ENCODE data around the gene PDIA3. TPM values are rescaled to one million over a fixed set of nuclear protein-coding genes. Genes with fewer than 3 reads are reported as not detected.

Gene PDIA3
- total RNA-seq, 4 donors from 2014 or later: 70.6 to 256 (median 101) TPM

DNA sequence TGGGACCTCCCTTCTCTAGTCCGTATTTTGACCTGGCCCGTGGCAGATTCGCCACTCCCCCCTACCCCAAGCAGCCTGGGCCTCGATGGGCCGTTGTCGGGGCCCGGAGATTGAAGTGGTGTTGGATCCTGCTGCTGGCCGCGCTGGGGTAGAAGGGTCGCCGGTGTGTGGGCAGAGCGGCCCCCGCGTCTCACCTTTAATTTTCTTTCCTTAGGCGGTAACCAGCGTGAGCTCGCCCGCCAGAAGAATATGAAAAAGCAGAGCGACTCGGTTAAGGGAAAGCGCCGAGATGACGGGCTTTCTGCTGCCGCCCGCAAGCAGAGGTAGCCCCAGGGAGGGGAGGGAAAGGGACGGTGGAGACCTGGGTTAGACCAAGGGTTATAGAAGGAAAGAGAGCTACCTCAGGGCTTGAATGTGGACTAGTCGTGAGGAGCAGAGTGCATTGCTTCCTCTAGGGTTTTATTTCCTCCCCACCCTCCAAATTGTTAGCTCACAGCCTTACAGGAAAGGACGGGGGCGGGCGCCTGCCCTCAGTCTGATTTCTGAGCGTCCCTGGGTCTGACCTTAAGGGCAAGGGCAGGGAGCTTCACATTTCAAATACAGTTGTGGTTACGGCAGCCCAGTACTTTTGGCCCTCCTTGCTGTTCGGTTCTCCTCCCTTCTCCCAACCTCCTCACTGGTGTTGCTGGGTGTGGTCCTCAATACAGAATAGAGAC, 46.7 kb downstream of the PDIA3 start:
- Histone ChIP-seq H3K9me3 (no peaks in the 10 kb centered on the region), H3K4me1 (peaks cover 36 to 55% (median 52%) of the 10 kb centered on the region in 4 donors), H3K27ac (replicated peaks in 1 of 4) (peak overlapping the region; percentile 98 to 99 (median 98)), H3K4me3 (peak overlapping the region; percentile 92 to 98 (median 96)), H3K36me3 (peaks cover 10 to 45% (median 45%) of the 10 kb centered on the region in 4 donors), H3K27me3 (no peaks in the 10 kb centered on the region)
- TF ChIP-seq, protein P1, sequence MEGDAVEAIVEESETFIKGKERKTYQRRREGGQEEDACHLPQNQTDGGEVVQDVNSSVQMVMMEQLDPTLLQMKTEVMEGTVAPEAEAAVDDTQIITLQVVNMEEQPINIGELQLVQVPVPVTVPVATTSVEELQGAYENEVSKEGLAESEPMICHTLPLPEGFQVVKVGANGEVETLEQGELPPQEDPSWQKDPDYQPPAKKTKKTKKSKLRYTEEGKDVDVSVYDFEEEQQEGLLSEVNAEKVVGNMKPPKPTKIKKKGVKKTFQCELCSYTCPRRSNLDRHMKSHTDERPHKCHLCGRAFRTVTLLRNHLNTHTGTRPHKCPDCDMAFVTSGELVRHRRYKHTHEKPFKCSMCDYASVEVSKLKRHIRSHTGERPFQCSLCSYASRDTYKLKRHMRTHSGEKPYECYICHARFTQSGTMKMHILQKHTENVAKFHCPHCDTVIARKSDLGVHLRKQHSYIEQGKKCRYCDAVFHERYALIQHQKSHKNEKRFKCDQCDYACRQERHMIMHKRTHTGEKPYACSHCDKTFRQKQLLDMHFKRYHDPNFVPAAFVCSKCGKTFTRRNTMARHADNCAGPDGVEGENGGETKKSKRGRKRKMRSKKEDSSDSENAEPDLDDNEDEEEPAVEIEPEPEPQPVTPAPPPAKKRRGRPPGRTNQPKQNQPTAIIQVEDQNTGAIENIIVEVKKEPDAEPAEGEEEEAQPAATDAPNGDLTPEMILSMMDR (IDR thresholded peaks at IDR 0.05): peak in 1 of 3 experiments; percentile 3
- TF ChIP-seq POLR2A (IDR thresholded peaks at IDR 0.05; ENCODE audit: low read depth): no peak
- no peak for DNase-seq (ENCODE audit: extremely low spot score)
- WGBS: 2% methylated on average over 29 of the region's 33 CpGs
- intact Hi-C loops (cut with DNase I): no loop called here

DNA sequence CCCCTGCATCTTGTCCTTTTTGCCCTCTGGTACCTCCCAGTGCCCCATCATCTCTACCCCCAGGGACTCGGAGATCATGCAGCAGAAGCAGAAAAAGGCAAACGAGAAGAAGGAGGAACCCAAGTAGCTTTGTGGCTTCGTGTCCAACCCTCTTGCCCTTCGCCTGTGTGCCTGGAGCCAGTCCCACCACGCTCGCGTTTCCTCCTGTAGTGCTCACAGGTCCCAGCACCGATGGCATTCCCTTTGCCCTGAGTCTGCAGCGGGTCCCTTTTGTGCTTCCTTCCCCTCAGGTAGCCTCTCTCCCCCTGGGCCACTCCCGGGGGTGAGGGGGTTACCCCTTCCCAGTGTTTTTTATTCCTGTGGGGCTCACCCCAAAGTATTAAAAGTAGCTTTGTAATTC, 47.4 kb downstream of the PDIA3 start:
- H3K9me3 ChIP-seq: no peaks in the 10 kb centered on the region
- H3K4me1 ChIP-seq: peaks cover 41 to 63% (median 59%) of the 10 kb centered on the region in 4 donors
- TF ChIP-seq, protein P1 (IDR thresholded peaks at IDR 0.05): no peak
- TF ChIP-seq POLR2A (IDR thresholded peaks at IDR 0.05; ENCODE audit: low read depth) (no peak), EP300 (IDR thresholded peaks at IDR 0.05) (no peak), POLR2AphosphoS5 (IDR thresholded peaks at IDR 0.05) (no peak)
- DNase-seq (ENCODE audit: extremely low spot score): no peak
- no peaks in the 10 kb centered on the region for H3K27me3 ChIP-seq
- intact Hi-C loops (cut with DNase I): no loop called here
- 70% methylated on average over 10 of the region's 10 CpGs for WGBS
- peaks cover 10 to 52% (median 47%) of the 10 kb centered on the region in 4 donors for H3K36me3 ChIP-seq
- peak overlapping the region; percentile 92 to 98 (median 96) for H3K4me3 ChIP-seq
- H3K27ac ChIP-seq (replicated peaks in 1 of 4): peak overlapping the region; percentile 98 to 99 (median 98)

DNA sequence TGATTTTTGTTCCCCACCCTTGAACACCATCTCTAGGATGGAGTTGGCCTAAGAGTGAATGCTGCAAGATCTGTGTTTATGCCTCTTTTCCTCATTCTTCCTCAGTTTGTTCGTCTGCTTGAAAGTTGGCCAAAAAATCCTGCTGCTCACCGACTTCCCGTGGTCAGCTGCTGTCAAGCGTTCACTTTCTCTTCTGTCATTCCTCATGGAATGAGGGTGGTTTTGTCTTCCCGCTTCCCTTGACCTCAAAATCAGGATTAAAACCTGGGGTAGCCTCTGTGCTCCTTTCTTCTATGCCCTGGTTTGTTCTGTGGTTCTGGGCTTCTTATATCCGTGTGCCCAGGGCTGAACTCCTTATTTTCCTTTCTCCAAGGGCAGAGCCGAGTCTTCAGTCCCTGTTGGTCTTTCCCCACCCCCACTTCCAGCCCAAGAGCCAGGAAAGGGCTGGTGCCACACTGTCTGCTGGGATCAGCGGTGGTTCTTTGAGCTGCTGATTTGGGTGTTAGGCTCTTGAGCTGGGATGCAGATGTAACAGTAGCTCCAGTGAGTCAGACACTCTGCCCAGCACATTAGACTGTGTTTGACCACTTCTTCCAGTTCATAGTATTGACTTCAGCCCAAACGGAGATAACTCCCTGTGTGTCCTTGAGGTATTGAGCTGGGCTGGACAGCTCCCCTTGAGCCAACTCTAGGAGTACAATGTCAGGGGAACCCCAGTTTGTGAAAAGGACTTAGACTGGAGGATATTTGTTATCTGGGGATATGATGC, 48.2 kb downstream of the PDIA3 start:
- no peak for DNase-seq (ENCODE audit: extremely low spot score)
- H3K9me3 ChIP-seq: no peaks in the 10 kb centered on the region
- peaks cover 10 to 60% (median 51%) of the 10 kb centered on the region in 4 donors for H3K36me3 ChIP-seq
- peak overlapping the region in 1 of 4 donors; percentile 98 for H3K4me3 ChIP-seq
- peaks cover 41 to 69% (median 66%) of the 10 kb centered on the region in 4 donors for H3K4me1 ChIP-seq
- intact Hi-C loops (cut with DNase I): no loop called here
- TF ChIP-seq POLR2A (IDR thresholded peaks at IDR 0.05; ENCODE audit: low read depth) (no peak), POLR2AphosphoS5 (IDR thresholded peaks at IDR 0.05) (no peak), EP300 (IDR thresholded peaks at IDR 0.05) (no peak)
- TF ChIP-seq, protein P1 (IDR thresholded peaks at IDR 0.05): no peak
- peak overlapping the region; percentile 32 to 99 (median 98) for H3K27ac ChIP-seq (replicated peaks in 1 of 4)
- H3K27me3 ChIP-seq: peaks cover 0 to 4% (median 0%) of the 10 kb centered on the region in 4 donors
- WGBS: 63% methylated on average over 9 of the region's 9 CpGs

DNA sequence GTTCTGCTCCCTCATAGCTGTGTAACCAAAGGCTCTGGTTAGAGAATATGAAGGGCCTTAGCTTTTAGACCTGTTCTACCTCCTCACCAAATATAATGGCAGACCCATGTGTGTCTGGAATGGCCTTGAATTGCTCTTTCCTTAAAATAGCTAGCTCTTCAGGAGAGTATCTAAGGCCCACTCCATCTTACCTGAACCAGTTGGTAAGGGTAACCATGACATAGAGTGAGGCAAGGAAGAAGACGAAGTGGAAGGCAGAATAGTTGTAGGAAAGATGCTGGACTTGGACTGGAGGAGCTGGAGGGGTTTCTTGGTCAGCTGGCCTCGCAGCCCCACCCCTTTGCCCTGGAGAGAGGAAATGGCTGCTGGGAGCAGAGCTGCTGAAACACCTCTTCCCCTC, 49.0 kb downstream of the PDIA3 start:
- Histone ChIP-seq H3K36me3 (peaks cover 10 to 65% (median 54%) of the 10 kb centered on the region in 4 donors), H3K4me1 (peaks cover 47 to 75% (median 73%) of the 10 kb centered on the region in 4 donors), H3K4me3 (no peak overlapping the region), H3K27me3 (peaks cover 0 to 4% (median 0%) of the 10 kb centered on the region in 4 donors), H3K27ac (replicated peaks in 1 of 4) (peak overlapping the region in 3 of 4 donors; percentile 20 to 98 (median 32)), H3K9me3 (no peaks in the 10 kb centered on the region)
- 73% methylated on average over 2 of the region's 2 CpGs for WGBS
- TF ChIP-seq EP300 (IDR thresholded peaks at IDR 0.05): no peak
- no peak for TF ChIP-seq POLR2A (IDR thresholded peaks at IDR 0.05; ENCODE audit: low read depth)
- no peak for TF ChIP-seq POLR2AphosphoS5 (IDR thresholded peaks at IDR 0.05)
- TF ChIP-seq, protein P1 (IDR thresholded peaks at IDR 0.05): no peak
- intact Hi-C loops (cut with DNase I): no loop called here
- no peak for DNase-seq (ENCODE audit: extremely low spot score)
